C1 segment of cervical spinal cord (tissue), 14 donors: ENCODE results near the gene LRP3.
"Not testable (repeated sequence)": the region's sequence is repeated elsewhere in the genome, so short reads cannot be mapped to it uniquely, and the experiment has no call there.

Experiments used
- DNase-seq, 14 donors: peaks; one replicate each; lab custom pipeline; 2025; lab: John Stamatoyannopoulos, UW

Gene LRP3

GRCh38 chr19:33216198-33216830 lies 22.2 kb downstream of the LRP3 start:
- DNase-seq, result no peak

- peak in 1 of 14 donors; percentile 31 for DNase-seq
Observed at GRCh38 chr19:33217881-33218280, 23.8 kb downstream of the LRP3 start.

GRCh38 chr19:33219261-33219815 lies 25.2 kb downstream of the LRP3 start:
- peak in 1 of 14 donors; percentile 25 for DNase-seq

GRCh38 chr19:33220115-33220514 lies 26.0 kb downstream of the LRP3 start:
- DNase-seq, result no peak

- DNase-seq, result no peak
Observed at GRCh38 chr19:33220735-33221134, 26.6 kb downstream of the LRP3 start.

- DNase-seq, result no peak
Observed at GRCh38 chr19:33221638-33222037, 27.5 kb downstream of the LRP3 start.

- DNase-seq, result not testable (repeated sequence)
Observed at GRCh38 chr19:33222255-33222654, 28.1 kb downstream of the LRP3 start.

GRCh38 chr19:33224694-33225457 lies 30.7 kb downstream of the LRP3 start:
- DNase-seq, result no peak

- peak in 1 of 14 donors; percentile 22 for DNase-seq
Observed at GRCh38 chr19:33225458-33225926, 31.4 kb downstream of the LRP3 start, which contains the start of gene SLC7A10. SLC7A10 (minus strand) TSS chr19:33225850; CDS start chr19:33225703, 147 bp downstream.

GRCh38 chr19:33226550-33227241 lies 32.6 kb downstream of the LRP3 start:
- no peak for DNase-seq

- no peak for DNase-seq
Observed at GRCh38 chr19:33227242-33227650, 33.1 kb downstream of the LRP3 start.

- DNase-seq, result no peak
Observed at GRCh38 chr19:33227870-33228599, 33.9 kb downstream of the LRP3 start.

- DNase-seq, result no peak
Observed at GRCh38 chr19:33229962-33230361, 35.8 kb downstream of the LRP3 start.

- no peak for DNase-seq
Observed at GRCh38 chr19:33231511-33231910, 37.4 kb downstream of the LRP3 start.

- DNase-seq, result no peak
Observed at GRCh38 chr19:33232656-33233055, 38.5 kb downstream of the LRP3 start.

GRCh38 chr19:33233056-33233873 lies 39.1 kb downstream of the LRP3 start:
- DNase-seq, result no peak

- no peak for DNase-seq
Observed at GRCh38 chr19:33234092-33234491, 40.0 kb downstream of the LRP3 start.

- no peak for DNase-seq
Observed at GRCh38 chr19:33234736-33235135, 40.6 kb downstream of the LRP3 start.

- peak in 11 of 14 donors; percentile 9 to 67 (median 33) for DNase-seq
Observed at GRCh38 chr19:33235269-33235995, 41.3 kb downstream of the LRP3 start.

GRCh38 chr19:33235996-33236350 lies 41.8 kb downstream of the LRP3 start:
- DNase-seq, result no peak
